Mesenchymal stem cell (in vitro differentiated cells and primary cell): Measurements from ENCODE around the gene ARL15. TPM values are rescaled to one million over a fixed set of nuclear protein-coding genes. Genes with fewer than 3 reads are reported as not detected.
A peak's percentile ranks its signal among the peaks of the same experiment; 100 is the strongest.
"Not testable (repeated sequence)": the region's sequence is repeated elsewhere in the genome, so short reads cannot be mapped to it uniquely, and the experiment has no call there.

ENCODE experiments used
- DNase-seq: peaks from one replicate; pipeline ENCODE4 v3.0.0-alpha.2; 2013
- H2AFZ ChIP-seq: one replicate; pipeline ENCODE4 v1.6.1; 2013; ENCODE audit warnings: low read depth, mild to moderate bottlenecking, control low read depth, inconsistent platforms, low read length, moderate library complexity
- H2AK5ac ChIP-seq: 2 replicates; pipeline ENCODE4 v1.6.1; 2013; ENCODE audit warnings: low read length, moderate library complexity, mild to moderate bottlenecking, inconsistent platforms; ENCODE audit not compliant: severe bottlenecking
- H2BK120ac ChIP-seq: one replicate; pipeline ENCODE4 v1.6.1; 2013; ENCODE audit warnings: low read depth, mild to moderate bottlenecking, inconsistent platforms, low read length, moderate library complexity
- H2BK12ac ChIP-seq, 2 experiments: one replicate each; pipeline ENCODE4 v1.6.1; 2013; ENCODE audit warnings: inconsistent platforms in 2 of 2, low read length in 2 of 2, mild to moderate bottlenecking in 2 of 2, moderate library complexity in 2 of 2, control low read depth in 1 of 2
- H2BK15ac ChIP-seq: one replicate; pipeline ENCODE4 v1.6.1; 2013; ENCODE audit warnings: mild to moderate bottlenecking, low read depth, inconsistent platforms; ENCODE audit not compliant: poor library complexity, severe bottlenecking
- H2BK5ac ChIP-seq: 2 replicates; pipeline ENCODE4 v1.6.1; 2013; ENCODE audit warnings: low read depth, mild to moderate bottlenecking, low read length, control low read depth, inconsistent platforms; ENCODE audit not compliant: poor library complexity, severe bottlenecking
- H3K14ac ChIP-seq, 2 experiments: one replicate each; pipeline ENCODE4 v1.6.1; 2013; ENCODE audit warnings: inconsistent platforms in 2 of 2, low read length in 2 of 2, control low read depth in 1 of 2, mild to moderate bottlenecking in 1 of 2, moderate library complexity in 1 of 2
- H3K18ac ChIP-seq, 2 experiments: one replicate each; pipeline ENCODE4 v1.6.1; 2013; ENCODE audit warnings: inconsistent platforms in 2 of 2, low read length in 2 of 2, control low read depth in 1 of 2, low read depth in 1 of 2, mild to moderate bottlenecking in 1 of 2
- H3K23ac ChIP-seq, 2 experiments: one replicate each; pipeline ENCODE4 v1.6.1; 2013; ENCODE audit warnings: inconsistent platforms in 2 of 2, low read length in 2 of 2, mild to moderate bottlenecking in 2 of 2, moderate library complexity in 2 of 2, control low read depth in 1 of 2
- H3K27ac ChIP-seq: 2 replicates; pipeline ENCODE4 v1.5.1; 2013; ENCODE audit warnings: mild to moderate bottlenecking, moderate library complexity, low read length, control low read depth, inconsistent platforms; ENCODE audit not compliant: poor library complexity, severe bottlenecking
- H3K27me3 ChIP-seq, 2 experiments: 2 replicates each; pipeline versions ENCODE4 v1.6.1 to v1.7.0; 2013; ENCODE audit warnings: low read length in 2 of 2, mild to moderate bottlenecking in 2 of 2, moderate library complexity in 2 of 2, control low read depth in 1 of 2, inconsistent platforms in 1 of 2; ENCODE audit not compliant: control insufficient read depth in 1 of 2, insufficient read depth in 1 of 2
- H3K36me3 ChIP-seq, 2 experiments: 2 replicates each; pipeline versions ENCODE4 v1.6.1 to v1.7.0; 2013; ENCODE audit warnings: low read length in 2 of 2, control low read depth in 1 of 2, inconsistent platforms in 1 of 2, low read depth in 1 of 2, mild to moderate bottlenecking in 1 of 2; ENCODE audit not compliant: insufficient read depth in 2 of 2, control insufficient read depth in 1 of 2
- H3K4ac ChIP-seq, 2 experiments: one replicate each; pipeline ENCODE4 v1.6.1; 2013; ENCODE audit warnings: inconsistent platforms in 2 of 2, low read length in 2 of 2, mild to moderate bottlenecking in 2 of 2, moderate library complexity in 2 of 2, control low read depth in 1 of 2, low read depth in 1 of 2
- H3K4me1 ChIP-seq: 2 replicates; pipeline ENCODE4 v1.6.1; 2013; ENCODE audit warnings: low read depth, low read length, control low read depth; ENCODE audit not compliant: control insufficient read depth, insufficient read depth
- H3K4me2 ChIP-seq: 2 replicates; pipeline ENCODE4 v1.6.1; 2013; ENCODE audit warnings: low read length, mild to moderate bottlenecking, inconsistent platforms; ENCODE audit not compliant: poor library complexity, severe bottlenecking
- H3K4me3 ChIP-seq, 2 experiments: 2 replicates each; pipeline versions ENCODE4 v1.5.1 to v1.7.0; 2013; ENCODE audit warnings: low read length in 2 of 2, mild to moderate bottlenecking in 2 of 2, control low read depth in 1 of 2, low read depth in 1 of 2; ENCODE audit not compliant: insufficient read depth in 1 of 2
- H3K79me1 ChIP-seq: replicated peaks from 2 replicates; pipeline ENCODE4 v1.6.1; 2013; ENCODE audit warnings: mild to moderate bottlenecking, control low read depth, low read length, inconsistent platforms; ENCODE audit not compliant: poor library complexity, severe bottlenecking
- H3K9ac ChIP-seq: 2 replicates; pipeline ENCODE4 v1.7.0; 2013; ENCODE audit warnings: mild to moderate bottlenecking, low read length, moderate library complexity
- H3K9me3 ChIP-seq: 2 replicates; pipeline ENCODE4 v1.7.0; 2013; ENCODE audit warnings: mild to moderate bottlenecking, low read length; ENCODE audit not compliant: control insufficient read depth
- H4K8ac ChIP-seq: one replicate; pipeline ENCODE4 v1.6.1; 2013; ENCODE audit warnings: inconsistent platforms, mild to moderate bottlenecking, low read length, moderate library complexity
- H4K91ac ChIP-seq: one replicate; pipeline ENCODE4 v1.6.1; 2013; ENCODE audit warnings: mild to moderate bottlenecking, low read length, inconsistent platforms
- WGBS: methylation state at CpG from one replicate; pipeline ENCODE4 v1.1.7; 2013; ENCODE audit warnings: mixed read lengths; 5-methylcytosine and 5-hydroxymethylcytosine counted together
- polyA plus RNA-seq, 2 experiments: library from polyadenylated mRNA; stranded (reverse); fragments of 200-250 nt; gene quantifications; one replicate each; pipeline ENCODE4 v1.2.3, GENCODE V29; 2013

Gene ARL15
- polyA plus RNA-seq (2013, experiment 1 of 2), result 13.9 TPM
- polyA plus RNA-seq (2013, experiment 2 of 2), result 14.1 TPM

DNA sequence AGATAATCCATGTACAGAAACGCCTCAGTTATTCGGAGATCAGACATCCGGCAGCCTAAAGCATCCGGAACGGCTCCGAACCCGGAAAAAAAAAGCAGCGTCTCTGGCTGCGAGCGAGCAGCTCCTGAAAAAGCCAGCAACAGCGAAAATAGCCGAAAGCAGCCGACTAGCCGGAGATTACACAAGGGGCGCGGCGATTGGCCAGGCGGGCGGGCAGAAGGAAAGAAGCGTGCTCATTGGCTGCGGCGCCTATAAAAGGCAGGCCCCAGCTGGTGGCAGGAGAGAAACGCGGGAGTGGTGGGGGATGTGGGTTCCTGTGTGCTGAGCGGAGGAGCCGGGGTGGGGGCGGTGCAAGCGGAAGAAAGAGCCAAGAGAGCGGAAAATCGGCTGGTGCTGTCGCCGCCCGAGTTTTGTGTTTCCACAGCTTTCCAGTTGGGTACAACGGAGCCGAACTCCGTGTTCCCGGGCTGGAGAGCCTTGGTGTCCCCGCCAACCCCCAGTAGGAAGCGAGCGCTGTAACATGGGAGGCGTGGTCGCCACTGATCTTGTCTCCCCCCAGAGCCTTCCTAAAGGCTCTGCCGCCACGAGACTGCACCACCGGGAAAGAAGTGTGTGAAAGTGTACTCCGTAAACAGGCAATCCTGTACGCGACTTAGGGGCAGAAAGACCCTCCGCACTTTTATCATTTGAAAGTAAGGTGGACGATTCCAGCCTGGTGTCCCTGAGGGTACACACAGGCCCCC, at the start of gene ARL15:
TSS of gene ARL15 (minus strand) at position 141 of the 743 bp plus-strand sequence.
- peak within 1 kb of the TSS in 1 of 2 experiments; percentile 91 for H3K14ac ChIP-seq
- WGBS, result under 1% methylated on average over 50 of the region's 50 CpGs
- H4K8ac ChIP-seq, result peak within 1 kb of the TSS; percentile 55
- peak within 1 kb of the TSS; percentile 83 for H2AFZ ChIP-seq
- peak within 1 kb of the TSS; percentile 77 to 96 for H3K23ac ChIP-seq
- no peak within 1 kb of the TSS for H2AK5ac ChIP-seq
- no peaks in the 10 kb centered on the region for H3K9me3 ChIP-seq
- H4K91ac ChIP-seq, result peak within 1 kb of the TSS; percentile 82
- peaks cover 2% of the 10 kb centered on the region for H3K4me1 ChIP-seq
- H3K4me2 ChIP-seq, result peak within 1 kb of the TSS; percentile 100
- H2BK5ac ChIP-seq, result peak within 1 kb of the TSS; percentile 89
- H3K27ac ChIP-seq, result peak within 1 kb of the TSS; percentile 89
- H3K4ac ChIP-seq, result peak within 1 kb of the TSS; percentile 68 to 89
- H3K79me1 ChIP-seq, result peaks cover 8% of the 10 kb centered on the region
- H2BK15ac ChIP-seq, result peak within 1 kb of the TSS; percentile 73
- H3K27me3 ChIP-seq, result no peaks in the 10 kb centered on the region
- no peaks in the 10 kb centered on the region for H3K36me3 ChIP-seq
- peak within 1 kb of the TSS; percentile 82 to 88 for H3K18ac ChIP-seq
- H3K9ac ChIP-seq, result peak within 1 kb of the TSS; percentile 96
- H3K4me3 ChIP-seq, result peak within 1 kb of the TSS; percentile 94
- H2BK120ac ChIP-seq, result peak within 1 kb of the TSS; percentile 84
- DNase-seq, result peak; percentile 98
- peak within 1 kb of the TSS; percentile 15 to 70 for H2BK12ac ChIP-seq

DNA sequence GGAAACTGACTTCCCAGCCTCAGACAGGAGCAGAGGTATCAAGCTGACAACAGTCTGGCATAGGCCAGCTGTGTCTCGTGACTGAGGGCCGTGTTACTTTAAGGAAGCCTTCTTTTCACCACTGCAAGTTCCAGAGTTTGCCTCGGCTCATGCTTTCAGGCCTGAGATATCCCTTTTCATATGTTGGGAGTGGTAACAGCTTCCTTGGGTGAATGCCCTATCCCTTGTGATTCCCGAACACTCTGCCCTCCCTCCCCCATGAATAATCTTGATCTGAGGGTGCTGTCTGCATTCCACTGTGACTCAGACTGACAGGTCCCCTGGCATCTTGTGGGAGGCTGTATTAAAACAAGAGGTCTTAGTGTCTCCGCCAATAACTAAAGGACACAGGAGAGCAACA, 49.7 kb upstream of the ARL15 start:
- Histone ChIP-seq H3K4me1 (no peaks in the 10 kb centered on the region), H3K4ac (no peak overlapping the region), H2BK120ac (no peak overlapping the region), H4K8ac (no peak overlapping the region), H3K9ac (peak overlapping the region; percentile 36), H3K4me3 (no peak overlapping the region), H2AK5ac (no peak overlapping the region), H3K18ac (no peak overlapping the region), H3K27me3 (peaks cover 0 to 3% of the 10 kb centered on the region in 2 experiments), H2BK5ac (no peak overlapping the region), H3K27ac (no peak overlapping the region), H2BK15ac (no peak overlapping the region), H2AFZ (no peak overlapping the region), H3K4me2 (no peak overlapping the region), H3K14ac (no peak overlapping the region), H3K36me3 (no peaks in the 10 kb centered on the region), H3K23ac (no peak overlapping the region), H3K9me3 (no peaks in the 10 kb centered on the region), H3K79me1 (no peaks in the 10 kb centered on the region), H2BK12ac (no peak overlapping the region), H4K91ac (no peak overlapping the region)
- 66% methylated on average over 4 of the region's 5 CpGs for WGBS
- DNase-seq, result peak; percentile 10

DNA sequence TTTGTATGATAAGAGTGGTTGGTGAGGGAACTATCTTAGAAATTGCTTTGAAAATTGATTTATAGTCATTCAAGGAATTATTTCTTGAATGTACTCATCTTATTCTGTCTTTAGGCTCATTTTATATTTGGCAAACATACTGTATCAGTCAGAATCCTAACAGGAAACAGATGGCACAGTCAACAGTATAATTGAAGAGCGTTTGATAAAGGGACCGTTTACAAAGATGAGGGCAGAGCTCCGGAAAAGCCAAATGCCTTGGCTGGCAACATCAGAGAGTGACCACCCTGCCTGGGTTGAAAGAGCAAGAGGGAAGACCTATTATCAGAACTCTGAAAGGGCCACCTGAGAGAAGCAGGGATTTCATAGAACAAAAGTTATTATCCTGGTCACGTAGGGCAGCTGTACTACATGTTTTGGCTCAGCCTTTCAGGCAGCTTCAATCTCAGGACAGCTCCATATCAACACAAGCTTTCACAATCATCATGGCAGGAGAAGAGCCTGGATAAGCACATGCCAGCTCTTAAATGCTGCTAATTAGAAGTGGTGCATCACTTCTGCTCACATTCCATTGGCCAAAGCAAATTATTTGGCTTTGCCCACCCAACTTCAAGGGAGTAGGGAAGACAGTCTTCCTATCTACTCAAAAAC, 47.2 kb upstream of the ARL15 start:
- Histone ChIP-seq H3K4me2 (no peak overlapping the region), H3K4me3 (peak overlapping the region in 1 of 2 experiments; percentile 31), H3K27me3 (peaks cover 0 to 3% of the 10 kb centered on the region in 2 experiments), H3K4me1 (no peaks in the 10 kb centered on the region), H2BK120ac (no peak overlapping the region), H3K23ac (no peak overlapping the region), H2BK5ac (no peak overlapping the region), H3K4ac (no peak overlapping the region), H4K91ac (no peak overlapping the region), H4K8ac (no peak overlapping the region), H2AFZ (no peak overlapping the region), H3K9ac (no peak overlapping the region), H3K36me3 (no peaks in the 10 kb centered on the region), H2BK15ac (no peak overlapping the region), H3K79me1 (no peaks in the 10 kb centered on the region), H3K9me3 (peaks cover 12% of the 10 kb centered on the region), H3K18ac (no peak overlapping the region), H3K14ac (no peak overlapping the region), H2BK12ac (no peak overlapping the region), H3K27ac (no peak overlapping the region), H2AK5ac (no peak overlapping the region)
- no peak for DNase-seq
- WGBS, result 93% methylated on average over 4 of the region's 4 CpGs

DNA sequence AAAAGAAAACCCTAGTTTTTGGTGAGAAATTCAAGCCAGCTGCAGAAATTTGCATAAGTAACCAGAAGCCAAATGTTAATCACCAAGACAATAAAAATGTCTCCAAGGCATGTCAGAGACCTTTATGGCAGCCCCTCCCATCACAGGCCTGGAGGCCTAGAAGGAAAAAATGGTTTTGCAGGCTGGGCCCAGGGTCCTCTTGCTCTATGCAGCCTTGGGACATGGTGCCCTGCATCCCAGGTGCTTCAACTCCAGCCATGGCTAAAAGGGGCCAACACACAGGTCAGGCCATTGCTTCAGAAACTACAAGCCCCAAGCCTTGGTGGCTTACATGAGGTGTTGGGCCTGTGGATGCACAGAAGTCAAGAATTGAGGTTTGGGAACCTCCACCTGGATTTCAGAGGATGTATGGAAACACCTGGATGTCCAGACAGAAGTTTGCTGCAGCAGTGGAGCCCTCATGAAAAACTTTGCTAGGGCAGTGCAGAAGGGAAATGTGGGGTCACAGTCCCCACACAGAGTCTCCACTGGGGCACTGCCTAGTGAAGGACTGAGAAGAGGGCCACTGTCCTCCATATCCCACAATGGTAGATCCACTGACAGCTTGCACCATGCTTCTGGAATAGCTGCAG, 43.7 kb upstream of the ARL15 start:
- not testable (repeated sequence) for H2AFZ ChIP-seq, H3K23ac ChIP-seq, H3K4me2 ChIP-seq, H3K4ac ChIP-seq, H4K91ac ChIP-seq, H4K8ac ChIP-seq, H3K27ac ChIP-seq, H2BK12ac ChIP-seq, H2AK5ac ChIP-seq, H2BK120ac ChIP-seq, H3K36me3 ChIP-seq, H3K27me3 ChIP-seq, H3K79me1 ChIP-seq, H3K4me1 ChIP-seq, H3K18ac ChIP-seq, H3K4me3 ChIP-seq, H2BK15ac ChIP-seq, H3K9ac ChIP-seq, H3K14ac ChIP-seq, H2BK5ac ChIP-seq, DNase-seq
- H3K9me3 ChIP-seq, result peaks cover 12% of the 10 kb centered on the region
